WERI-Rb-1 (cell line): ENCODE measurements around the gene NMUR1.

Experiments
- DNase-seq: peaks from one replicate; pipeline ENCODE4 v3.0.0-alpha.2; 2020
- H3K27ac ChIP-seq: fragments of 250-450 bp; sonication (Bioruptor Pico); 2 replicates; pipeline ENCODE4 v1.5.1; 2020; ENCODE audit warnings: mild to moderate bottlenecking, moderate library complexity
- H3K27me3 ChIP-seq: fragments of 250-450 bp; sonication (Bioruptor Pico); 2 replicates; pipeline ENCODE4 v1.5.1; 2021; ENCODE audit warnings: mild to moderate bottlenecking, low read depth, moderate library complexity; ENCODE audit not compliant: insufficient read depth, severe bottlenecking
- H3K36me3 ChIP-seq: fragments of 250-450 bp; sonication (Bioruptor Pico); 2 replicates; pipeline ENCODE4 v1.5.1; 2020; ENCODE audit warnings: mild to moderate bottlenecking, moderate library complexity
- H3K4me3 ChIP-seq: 2 replicates; pipeline ENCODE4 v1.5.1; 2011; ENCODE audit warnings: low read depth, mild to moderate bottlenecking, control low read depth, low read length
- H3K9me3 ChIP-seq: fragments of 250-450 bp; sonication (Bioruptor Pico); 2 replicates; pipeline ENCODE4 v1.5.1; 2021; ENCODE audit warnings: mild to moderate bottlenecking, moderate library complexity; ENCODE audit not compliant: severe bottlenecking
- TF ChIP-seq, protein P1 (sequence below): IDR thresholded peaks from 2 replicates; pipeline ENCODE4 v1.5.1; 2011; ENCODE audit warnings: low read depth, mild to moderate bottlenecking, control low read depth, inconsistent platforms, low read length

NMUR1 gene

DNA sequence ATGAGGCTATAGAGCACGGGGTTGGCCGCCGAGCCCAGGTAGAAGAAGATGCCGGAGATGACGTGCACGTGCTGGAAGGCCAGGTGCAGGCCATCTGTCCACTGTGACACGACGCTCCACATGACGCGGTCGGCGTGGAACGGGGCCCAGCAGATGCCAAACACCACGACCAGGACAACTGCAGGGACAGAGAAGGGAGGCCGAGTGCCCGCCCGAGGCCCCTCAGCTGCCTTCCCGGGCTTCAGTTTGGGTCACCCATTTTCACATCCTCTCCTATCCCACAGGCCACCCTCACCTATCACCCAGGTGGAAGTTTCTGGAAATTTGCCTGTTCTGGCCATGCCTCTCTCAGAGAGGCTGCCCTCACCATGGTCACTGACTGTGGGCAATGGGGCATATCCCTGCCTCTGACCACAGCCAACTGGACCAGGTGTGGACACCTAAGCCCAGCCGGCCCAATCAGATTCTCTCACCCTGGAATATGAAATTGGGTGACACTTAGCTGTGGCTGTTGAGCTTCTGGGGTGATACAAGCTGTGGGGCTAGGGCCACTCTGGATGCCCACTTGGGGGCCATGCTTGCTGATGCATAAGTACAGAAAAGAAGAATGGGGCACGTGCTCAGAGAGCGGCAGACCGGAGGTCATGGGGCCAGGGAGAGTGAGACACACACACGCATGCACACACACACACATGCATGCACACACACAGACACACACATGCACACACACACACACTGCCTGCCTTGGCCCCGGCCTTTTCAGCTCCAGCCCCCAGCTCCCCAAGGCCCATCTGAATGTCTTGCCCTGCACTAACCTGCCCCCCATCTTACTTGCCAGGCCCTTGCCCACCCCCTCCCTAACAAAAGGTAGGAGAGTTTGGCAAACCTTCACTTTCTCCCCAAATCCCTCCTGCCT, 4.7 kb downstream of the NMUR1 start:
- Histone ChIP-seq H3K27me3 (no peaks in the 10 kb centered on the region), H3K9me3 (no peaks in the 10 kb centered on the region), H3K4me3 (no peak overlapping the region), H3K36me3 (no peaks in the 10 kb centered on the region), H3K27ac (no peak overlapping the region)
- DNase-seq, result no peak
- TF ChIP-seq, protein P1, sequence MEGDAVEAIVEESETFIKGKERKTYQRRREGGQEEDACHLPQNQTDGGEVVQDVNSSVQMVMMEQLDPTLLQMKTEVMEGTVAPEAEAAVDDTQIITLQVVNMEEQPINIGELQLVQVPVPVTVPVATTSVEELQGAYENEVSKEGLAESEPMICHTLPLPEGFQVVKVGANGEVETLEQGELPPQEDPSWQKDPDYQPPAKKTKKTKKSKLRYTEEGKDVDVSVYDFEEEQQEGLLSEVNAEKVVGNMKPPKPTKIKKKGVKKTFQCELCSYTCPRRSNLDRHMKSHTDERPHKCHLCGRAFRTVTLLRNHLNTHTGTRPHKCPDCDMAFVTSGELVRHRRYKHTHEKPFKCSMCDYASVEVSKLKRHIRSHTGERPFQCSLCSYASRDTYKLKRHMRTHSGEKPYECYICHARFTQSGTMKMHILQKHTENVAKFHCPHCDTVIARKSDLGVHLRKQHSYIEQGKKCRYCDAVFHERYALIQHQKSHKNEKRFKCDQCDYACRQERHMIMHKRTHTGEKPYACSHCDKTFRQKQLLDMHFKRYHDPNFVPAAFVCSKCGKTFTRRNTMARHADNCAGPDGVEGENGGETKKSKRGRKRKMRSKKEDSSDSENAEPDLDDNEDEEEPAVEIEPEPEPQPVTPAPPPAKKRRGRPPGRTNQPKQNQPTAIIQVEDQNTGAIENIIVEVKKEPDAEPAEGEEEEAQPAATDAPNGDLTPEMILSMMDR, result no peak

DNA sequence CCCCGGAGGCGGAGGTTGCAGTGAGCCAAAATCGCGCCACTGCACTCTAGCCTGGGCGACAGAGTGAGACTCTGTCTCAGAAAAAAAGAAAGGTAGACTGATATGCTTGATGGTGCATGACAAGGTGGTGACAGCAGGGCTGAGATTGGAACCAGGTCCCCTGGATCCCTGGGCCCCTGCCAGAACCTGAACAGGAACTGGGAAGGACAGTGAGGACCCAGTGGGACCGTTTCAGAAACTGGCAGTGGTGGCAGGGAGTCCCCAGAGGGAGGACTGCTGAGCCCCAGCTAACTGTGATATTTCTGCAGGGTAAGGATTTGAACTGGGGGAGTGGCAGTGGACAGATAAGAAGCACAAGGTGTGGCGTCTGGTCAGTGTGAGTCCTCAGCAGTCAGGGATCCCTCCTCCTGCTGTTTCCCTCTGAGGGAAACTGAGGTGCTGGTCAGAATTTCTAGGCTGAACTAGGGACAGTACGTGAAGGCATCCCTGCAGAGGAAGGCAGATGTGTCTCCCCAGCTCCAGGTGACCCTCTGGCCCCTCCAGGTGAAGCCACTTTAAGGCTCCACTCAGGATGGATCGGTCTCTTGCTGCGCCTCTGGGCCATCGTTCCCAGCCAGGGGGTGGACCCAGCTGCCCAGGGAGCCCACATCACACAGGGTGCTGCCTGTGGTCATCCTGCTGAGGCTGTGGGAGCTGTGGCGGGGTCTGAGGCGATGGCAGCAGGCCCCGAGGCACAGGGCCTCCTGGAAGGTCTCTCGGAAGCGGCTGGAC, 5.6 kb downstream of the NMUR1 start:
- Histone ChIP-seq H3K27me3 (no peaks in the 10 kb centered on the region), H3K36me3 (no peaks in the 10 kb centered on the region), H3K9me3 (no peaks in the 10 kb centered on the region), H3K27ac (no peak overlapping the region), H3K4me3 (no peak overlapping the region)
- DNase-seq, result no peak
- TF ChIP-seq, protein P1, result no peak

DNA sequence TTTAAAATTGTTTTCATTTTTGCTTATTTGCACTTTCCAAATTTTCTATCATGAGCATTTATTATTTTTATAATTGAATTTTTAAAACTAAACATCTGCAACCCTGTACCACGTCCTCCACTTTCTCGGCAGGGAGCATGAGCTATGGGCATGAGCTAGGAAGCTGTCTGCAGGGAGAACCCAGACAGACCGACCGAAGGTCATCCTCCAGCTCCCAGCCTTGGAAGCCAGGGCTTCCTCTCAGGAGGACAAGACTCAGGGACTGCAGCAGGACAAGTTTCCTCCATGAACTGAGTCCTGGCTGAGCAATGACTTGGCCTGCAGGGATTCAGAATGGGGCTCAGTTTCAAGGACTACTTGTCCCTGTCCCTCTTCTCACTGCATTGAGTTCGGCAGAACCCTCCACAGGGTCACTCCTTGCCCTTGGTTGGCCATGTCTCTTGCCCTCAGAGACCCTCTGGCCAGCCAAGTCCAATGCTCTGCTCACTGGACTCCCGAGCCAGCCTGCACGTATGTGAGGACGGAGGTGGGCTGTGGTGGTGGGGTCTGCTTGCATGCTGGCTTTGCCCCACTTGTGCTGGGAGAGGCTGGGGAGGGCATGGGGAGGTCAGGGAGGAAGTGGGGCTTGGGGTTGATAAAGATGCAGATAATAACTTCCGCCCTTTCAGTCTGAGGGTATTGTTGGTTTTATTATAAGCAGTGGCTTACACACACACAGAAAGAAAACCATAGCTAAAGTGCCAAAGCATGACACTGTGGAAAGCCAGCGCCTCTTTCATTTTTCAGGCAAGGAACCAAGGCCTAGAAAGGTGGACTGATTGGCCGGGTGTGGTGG, 6.6 kb downstream of the NMUR1 start:
- no peak for DNase-seq
- H3K27me3 ChIP-seq, result no peaks in the 10 kb centered on the region
- no peaks in the 10 kb centered on the region for H3K36me3 ChIP-seq
- no peak overlapping the region for H3K27ac ChIP-seq
- H3K4me3 ChIP-seq, result no peak overlapping the region
- TF ChIP-seq, protein P1, result no peak
- H3K9me3 ChIP-seq, result no peaks in the 10 kb centered on the region

DNA sequence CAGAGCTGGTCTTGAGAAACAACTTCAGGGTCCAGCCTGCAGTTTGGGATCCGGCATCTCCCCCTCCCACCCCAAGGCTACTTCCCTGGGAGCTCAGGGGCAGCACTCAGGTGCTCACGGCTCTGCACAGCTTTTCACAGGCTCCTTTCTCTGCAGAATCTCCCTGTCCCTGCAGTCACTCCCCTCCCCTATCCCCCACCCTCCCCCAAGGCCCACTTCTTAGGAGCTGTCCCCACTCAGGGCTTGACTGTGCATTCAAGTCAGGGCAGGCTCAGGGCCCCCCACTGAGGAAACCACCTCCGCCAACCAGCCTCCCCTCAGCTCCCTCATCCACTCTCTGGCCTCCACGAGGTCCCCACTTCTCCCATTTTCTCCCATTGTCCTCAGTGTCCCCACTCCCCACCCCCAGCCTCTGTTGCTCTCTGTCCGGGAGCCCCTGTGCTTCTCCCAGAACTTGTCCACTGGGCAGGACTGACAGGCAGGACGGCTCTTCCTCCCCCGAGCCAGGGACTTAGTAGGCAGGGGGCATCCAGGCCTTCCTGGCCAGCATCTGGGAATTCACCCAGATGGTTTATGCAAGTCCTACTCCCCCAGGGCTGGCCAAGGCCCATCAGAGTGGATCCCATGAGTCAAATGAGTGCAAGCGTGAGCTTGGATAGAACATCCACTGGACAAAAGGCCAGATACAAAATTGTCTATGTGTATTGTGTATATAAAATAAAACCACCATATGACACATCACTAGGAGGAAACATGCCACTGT, 7.6 kb downstream of the NMUR1 start:
- no peak overlapping the region for H3K4me3 ChIP-seq
- no peaks in the 10 kb centered on the region for H3K9me3 ChIP-seq
- no peak for DNase-seq
- H3K27me3 ChIP-seq, result no peaks in the 10 kb centered on the region
- H3K36me3 ChIP-seq, result no peaks in the 10 kb centered on the region
- H3K27ac ChIP-seq, result no peak overlapping the region
- TF ChIP-seq, protein P1, result no peak

DNA sequence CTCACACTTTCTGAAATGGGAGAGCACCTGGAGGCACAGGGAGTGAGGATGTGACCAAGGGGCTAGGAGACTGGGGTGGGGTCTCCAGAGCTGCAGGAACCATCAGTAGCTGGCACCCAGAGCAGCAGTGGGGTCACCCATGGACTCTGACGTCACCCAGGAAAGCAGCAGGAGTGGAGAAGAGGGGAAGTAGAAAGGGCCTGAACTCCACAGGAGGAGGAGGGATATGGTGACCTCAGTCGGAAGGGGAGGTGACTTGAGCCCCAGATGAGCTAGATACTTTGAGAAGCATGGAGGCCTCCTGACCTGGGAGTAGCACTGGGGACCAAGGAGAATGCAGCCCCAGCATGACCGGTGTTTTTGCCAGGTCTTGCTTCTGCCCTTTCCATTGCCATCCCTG, 8.8 kb downstream of the NMUR1 start:
- TF ChIP-seq, protein P1, result no peak
- no peak for DNase-seq
- Histone ChIP-seq H3K27me3 (no peaks in the 10 kb centered on the region), H3K27ac (no peak overlapping the region), H3K36me3 (no peaks in the 10 kb centered on the region), H3K9me3 (no peaks in the 10 kb centered on the region), H3K4me3 (no peak overlapping the region)
